HG02763 (cell line): ENCODE data around the gene NAV2.

Experiments
- ATAC-seq: cut with Tn5 transposase; IDR thresholded peaks from one replicate; pipeline ENCODE4 v1.9.1; 2021; ENCODE audit warnings: mild to moderate bottlenecking, moderate library complexity; ENCODE audit not compliant: unreplicated experiment

The NAV2 gene

GRCh38 chr11:19712281-19713195 lies at the start of gene NAV2:
Gene NAV2 (plus strand): TSS chr11:19712837. CDS start chr11:19713696, 859 bp downstream.
- ATAC-seq = peak; percentile 99

GRCh38 chr11:19663206-19663605 lies 49.4 kb upstream of the NAV2 start:
- ATAC-seq = no peak

GRCh38 chr11:19664886-19665548 lies 47.6 kb upstream of the NAV2 start:
- ATAC-seq = no peak

- ATAC-seq = no peak
Observed at GRCh38 chr11:19666951-19667350, 45.7 kb upstream of the NAV2 start.

- ATAC-seq = no peak
Observed at GRCh38 chr11:19669511-19669910, 43.1 kb upstream of the NAV2 start.

GRCh38 chr11:19670030-19670791 lies 42.4 kb upstream of the NAV2 start:
- ATAC-seq = no peak

- no peak for ATAC-seq
Observed at GRCh38 chr11:19672586-19673206, 39.9 kb upstream of the NAV2 start.

- ATAC-seq = no peak
Observed at GRCh38 chr11:19673924-19674729, 38.5 kb upstream of the NAV2 start.

- ATAC-seq = no peak
Observed at GRCh38 chr11:19674836-19675235, 37.8 kb upstream of the NAV2 start.

- ATAC-seq = no peak
Observed at GRCh38 chr11:19675397-19675796, 37.2 kb upstream of the NAV2 start.

GRCh38 chr11:19676475-19677380 lies 35.9 kb upstream of the NAV2 start:
- no peak for ATAC-seq

GRCh38 chr11:19677381-19678080 lies 35.1 kb upstream of the NAV2 start:
- no peak for ATAC-seq

GRCh38 chr11:19679952-19680828 lies 32.4 kb upstream of the NAV2 start:
- no peak for ATAC-seq

GRCh38 chr11:19680829-19681368 lies 31.7 kb upstream of the NAV2 start:
- no peak for ATAC-seq

- no peak for ATAC-seq
Observed at GRCh38 chr11:19683141-19683805, 29.4 kb upstream of the NAV2 start.

GRCh38 chr11:19683862-19684491 lies 28.7 kb upstream of the NAV2 start:
- no peak for ATAC-seq
